Measurements from ENCODE around the gene GTPBP6. TPM values are rescaled to one million over a fixed set of nuclear protein-coding genes. Genes with fewer than 3 reads are reported as not detected.

GTPBP6 gene
- total RNA-seq, 1 experiment from 2014 or later: 41.6 TPM

DNA sequence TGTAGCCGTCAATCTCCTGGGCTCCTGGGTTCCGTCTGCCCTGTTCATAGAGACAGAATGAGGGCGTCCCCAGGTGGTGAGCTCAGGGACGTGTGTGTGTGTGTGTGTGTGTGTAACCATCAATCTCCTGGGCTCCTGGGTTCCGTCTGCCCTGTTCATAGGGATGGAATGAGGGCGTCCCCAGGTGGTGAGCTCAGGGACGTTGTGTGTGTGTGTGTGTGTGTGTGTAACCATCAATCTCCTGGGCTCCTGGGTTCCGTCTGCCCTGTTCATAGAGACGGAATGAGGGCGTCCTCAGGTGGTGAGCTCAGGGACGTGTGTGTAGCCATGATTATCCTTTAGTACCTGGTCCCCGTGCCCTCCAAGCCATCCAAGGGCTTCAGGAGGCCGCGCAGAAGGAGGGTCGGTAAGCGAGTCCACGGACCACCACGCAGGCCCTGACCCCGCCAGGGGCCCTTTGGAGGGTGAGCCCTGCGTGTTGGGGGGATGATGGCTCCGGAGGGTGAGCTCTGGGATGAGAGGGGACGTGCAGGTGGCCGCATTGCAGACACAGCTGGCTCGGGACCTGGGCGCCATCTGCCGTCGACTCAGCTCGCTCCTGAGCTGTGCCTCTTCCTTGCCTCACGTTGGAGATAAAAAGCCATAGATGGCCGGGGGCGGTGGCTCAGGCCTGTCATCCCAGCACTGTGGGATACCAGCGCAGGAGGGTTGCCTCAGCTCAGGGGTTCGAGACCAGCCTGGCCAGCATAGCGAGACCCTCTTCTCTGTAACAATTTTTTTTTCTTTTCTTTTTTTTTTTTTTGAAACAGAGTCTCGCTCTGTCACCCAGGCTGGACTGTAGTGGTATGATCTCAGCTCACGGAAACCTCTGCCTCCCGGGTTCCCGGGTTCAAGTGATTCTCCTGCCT lies 5.4 kb upstream of the GTPBP6 start:
- intact Hi-C loops (cut with micrococcal nuclease): no loop called here
- DNase-seq (ENCODE audit: low read depth, low spot score): peak; percentile 67

More for the DNA sequence above, 5.4 kb upstream of the GTPBP6 start:
- Histone ChIP-seq H2AFZ (ENCODE audit: low read depth, low read length, poor library complexity, severe bottlenecking) (no peak overlapping the region), H3K9ac (ENCODE audit: low read length) (no peak overlapping the region), H4K20me1 (ENCODE audit: insufficient read depth) (no peaks in the 10 kb centered on the region), H3K79me2 (ENCODE audit: insufficient read depth, low read length) (no peaks in the 10 kb centered on the region), H3K27ac (ENCODE audit: low read depth, low read length) (no peak overlapping the region), H3K27me3 (ENCODE audit: insufficient read depth, low read length) (no peaks in the 10 kb centered on the region), H3K4me1 (ENCODE audit: control insufficient read depth in 1 of 2, insufficient read depth in 2 of 2, low read length in 2 of 2) (peaks cover 3 to 24% of the 10 kb centered on the region in 2 experiments; a peak in 3 of 4 replicates), H3K9me2 (ENCODE audit: insufficient read depth) (no peaks in the 10 kb centered on the region), H3K9me3 (ENCODE audit: control insufficient read depth in 1 of 2, insufficient read depth in 1 of 2, low read depth in 1 of 2, low read length in 2 of 2) (no peaks in the 10 kb centered on the region), H3K4me3 (replicated peaks in 1 of 2; ENCODE audit: low read depth in 1 of 2, low read length in 2 of 2) (no peak overlapping the region), H3K4me2 (ENCODE audit: low read length) (peak overlapping the region; percentile 43), H3K36me3 (ENCODE audit: control insufficient read depth in 1 of 2, insufficient read depth in 2 of 2, low read length in 2 of 2) (no peaks in the 10 kb centered on the region)
- no TSS peak for BruUV-seq (replicated peaks)
- ATAC-seq: peak; percentile 35
- no peak for TF ChIP-seq SP1 (IDR thresholded peaks at IDR 0.05; ENCODE audit: low read depth)
- TF ChIP-seq CBX3 (IDR thresholded peaks at IDR 0.05; ENCODE audit: low read depth): no peak
- no peak for TF ChIP-seq POLR2AphosphoS5 (IDR thresholded peaks at IDR 0.05; ENCODE audit: low read depth, low read length)
- TF ChIP-seq, protein P1, sequence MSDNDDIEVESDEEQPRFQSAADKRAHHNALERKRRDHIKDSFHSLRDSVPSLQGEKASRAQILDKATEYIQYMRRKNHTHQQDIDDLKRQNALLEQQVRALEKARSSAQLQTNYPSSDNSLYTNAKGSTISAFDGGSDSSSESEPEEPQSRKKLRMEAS (IDR thresholded peaks at IDR 0.05): no peak
- TF ChIP-seq RAD21 (IDR thresholded peaks at IDR 0.05; ENCODE audit: low read depth): no peak
- no peak for TF ChIP-seq FOSL1 (IDR thresholded peaks at IDR 0.05; ENCODE audit: low read depth)
- TF ChIP-seq EZH2phosphoT487 (IDR thresholded peaks at IDR 0.05; ENCODE audit: borderline replicate concordance): no peak
- TF ChIP-seq, protein P2, sequence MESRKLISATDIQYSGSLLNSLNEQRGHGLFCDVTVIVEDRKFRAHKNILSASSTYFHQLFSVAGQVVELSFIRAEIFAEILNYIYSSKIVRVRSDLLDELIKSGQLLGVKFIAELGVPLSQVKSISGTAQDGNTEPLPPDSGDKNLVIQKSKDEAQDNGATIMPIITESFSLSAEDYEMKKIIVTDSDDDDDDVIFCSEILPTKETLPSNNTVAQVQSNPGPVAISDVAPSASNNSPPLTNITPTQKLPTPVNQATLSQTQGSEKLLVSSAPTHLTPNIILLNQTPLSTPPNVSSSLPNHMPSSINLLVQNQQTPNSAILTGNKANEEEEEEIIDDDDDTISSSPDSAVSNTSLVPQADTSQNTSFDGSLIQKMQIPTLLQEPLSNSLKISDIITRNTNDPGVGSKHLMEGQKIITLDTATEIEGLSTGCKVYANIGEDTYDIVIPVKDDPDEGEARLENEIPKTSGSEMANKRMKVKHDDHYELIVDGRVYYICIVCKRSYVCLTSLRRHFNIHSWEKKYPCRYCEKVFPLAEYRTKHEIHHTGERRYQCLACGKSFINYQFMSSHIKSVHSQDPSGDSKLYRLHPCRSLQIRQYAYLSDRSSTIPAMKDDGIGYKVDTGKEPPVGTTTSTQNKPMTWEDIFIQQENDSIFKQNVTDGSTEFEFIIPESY (IDR thresholded peaks at IDR 0.05; ENCODE audit: extremely low read depth, insufficient replicate concordance, low read length): no peak
- no peak for TF ChIP-seq POLR2A (IDR thresholded peaks at IDR 0.05; ENCODE audit: borderline replicate concordance, extremely low read depth, insufficient read depth, insufficient read length)
- no peak for TF ChIP-seq REST (IDR thresholded peaks at IDR 0.05; ENCODE audit: low read depth)
- no peak for TF ChIP-seq ZNF274 (IDR thresholded peaks at IDR 0.05; ENCODE audit: low read depth, low read length)
- no peak for TF ChIP-seq SIN3A (IDR thresholded peaks at IDR 0.05; ENCODE audit: low read depth)
- TF ChIP-seq EGR1 (IDR thresholded peaks at IDR 0.05; ENCODE audit: low read depth): no peak
- TF ChIP-seq, protein P3, sequence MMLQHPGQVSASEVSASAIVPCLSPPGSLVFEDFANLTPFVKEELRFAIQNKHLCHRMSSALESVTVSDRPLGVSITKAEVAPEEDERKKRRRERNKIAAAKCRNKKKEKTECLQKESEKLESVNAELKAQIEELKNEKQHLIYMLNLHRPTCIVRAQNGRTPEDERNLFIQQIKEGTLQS (IDR thresholded peaks at IDR 0.05): no peak
- ChIA-PET CTCF (no interaction called here), RAD21 (ENCODE audit: low non-redundant PET in 1 of 2, low total read pairs in 2 of 2, uncharacterized antibody in 2 of 2, unreplicated experiment in 2 of 2) (no interaction called here), POLR2A (no interaction called here)

All from HCT116 (cell line).